ENCODE measurements around the gene ZNF407.

The ZNF407 gene

DNA sequence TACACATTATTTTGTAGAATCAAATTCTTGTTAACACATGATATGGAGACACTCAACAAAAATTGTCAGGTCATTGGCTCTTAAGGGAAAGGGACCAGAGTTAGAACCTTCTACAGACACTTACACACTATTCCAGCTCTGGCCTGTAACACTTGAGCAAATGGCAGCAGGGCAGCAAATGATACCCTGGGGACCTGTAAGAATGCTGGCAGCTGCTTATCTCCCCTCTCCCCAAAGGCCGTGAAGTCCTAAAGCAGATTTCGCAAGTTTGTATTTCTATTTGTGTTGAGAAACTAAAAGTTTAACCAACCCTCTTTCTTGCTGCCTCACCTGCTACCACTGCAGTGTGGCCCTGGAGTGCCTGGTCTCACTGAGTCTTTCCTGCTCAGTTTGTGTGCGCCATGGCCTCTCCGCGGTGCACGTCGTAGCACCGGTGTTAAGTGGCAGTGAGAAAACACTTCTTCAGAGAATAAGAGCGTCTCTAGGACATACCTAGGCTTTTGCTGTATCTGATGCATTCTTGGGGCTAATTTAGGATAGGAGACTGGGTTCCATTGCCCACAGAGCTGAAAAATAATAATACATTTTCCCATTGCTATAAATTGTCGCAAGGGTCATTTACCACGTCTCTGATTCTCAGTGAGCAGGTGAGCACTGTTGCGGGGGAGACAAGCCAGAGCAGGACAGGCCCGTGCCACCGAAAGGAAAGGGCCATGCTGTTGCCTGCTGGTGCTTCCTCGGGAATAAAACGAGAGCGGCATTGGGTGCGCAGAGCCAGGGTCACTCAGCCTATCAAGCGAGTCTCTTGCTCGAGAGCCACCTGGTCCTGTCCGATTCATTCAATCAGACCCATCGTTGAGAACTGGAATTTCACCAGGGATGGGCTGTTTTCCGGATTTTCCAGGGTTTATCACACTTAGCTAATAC is 406.4 kb downstream of the ZNF407 start:
- H3K4me2 ChIP-seq (ENCODE audit: low read depth, low read length), result no peak overlapping the region
- no peaks in the 10 kb centered on the region for H3K36me3 ChIP-seq (replicated peaks; ENCODE audit: insufficient read depth, low read length)
- H3F3A ChIP-seq (ENCODE audit: insufficient read depth, low read length), result no peaks in the 10 kb centered on the region
- H3K9me2 ChIP-seq (replicated peaks; ENCODE audit: insufficient read depth, low read length), result no peaks in the 10 kb centered on the region
- TF ChIP-seq EZH2phosphoT487 (IDR thresholded peaks at IDR 0.05; ENCODE audit: low read length), result no peak
- TF ChIP-seq, protein P1, sequence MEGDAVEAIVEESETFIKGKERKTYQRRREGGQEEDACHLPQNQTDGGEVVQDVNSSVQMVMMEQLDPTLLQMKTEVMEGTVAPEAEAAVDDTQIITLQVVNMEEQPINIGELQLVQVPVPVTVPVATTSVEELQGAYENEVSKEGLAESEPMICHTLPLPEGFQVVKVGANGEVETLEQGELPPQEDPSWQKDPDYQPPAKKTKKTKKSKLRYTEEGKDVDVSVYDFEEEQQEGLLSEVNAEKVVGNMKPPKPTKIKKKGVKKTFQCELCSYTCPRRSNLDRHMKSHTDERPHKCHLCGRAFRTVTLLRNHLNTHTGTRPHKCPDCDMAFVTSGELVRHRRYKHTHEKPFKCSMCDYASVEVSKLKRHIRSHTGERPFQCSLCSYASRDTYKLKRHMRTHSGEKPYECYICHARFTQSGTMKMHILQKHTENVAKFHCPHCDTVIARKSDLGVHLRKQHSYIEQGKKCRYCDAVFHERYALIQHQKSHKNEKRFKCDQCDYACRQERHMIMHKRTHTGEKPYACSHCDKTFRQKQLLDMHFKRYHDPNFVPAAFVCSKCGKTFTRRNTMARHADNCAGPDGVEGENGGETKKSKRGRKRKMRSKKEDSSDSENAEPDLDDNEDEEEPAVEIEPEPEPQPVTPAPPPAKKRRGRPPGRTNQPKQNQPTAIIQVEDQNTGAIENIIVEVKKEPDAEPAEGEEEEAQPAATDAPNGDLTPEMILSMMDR (IDR thresholded peaks at IDR 0.05; ENCODE audit: low read length), result no peak
- no peak for TF ChIP-seq EZH2 (optimal IDR thresholded peaks at IDR 0.05; ENCODE audit: low read depth, low read length)
- H3K27ac ChIP-seq (ENCODE audit: low read length), result no peak overlapping the region
- H3K79me2 ChIP-seq (ENCODE audit: low read length), result no peaks in the 10 kb centered on the region
- H3K27me3 ChIP-seq (replicated peaks; ENCODE audit: insufficient read depth, low read length), result no peaks in the 10 kb centered on the region
- H3K9me3 ChIP-seq (replicated peaks; ENCODE audit: insufficient read depth, low read length), result no peaks in the 10 kb centered on the region
- H3K9ac ChIP-seq (ENCODE audit: low read length), result no peak overlapping the region
- H4K20me1 ChIP-seq (ENCODE audit: insufficient read depth, low read length), result no peaks in the 10 kb centered on the region
- H2AFZ ChIP-seq (ENCODE audit: low read length), result no peak overlapping the region
- no peak overlapping the region for H3K4me3 ChIP-seq (ENCODE audit: low read length)
- DNase-seq, result no peak
- H3K4me1 ChIP-seq (ENCODE audit: low read length), result no peaks in the 10 kb centered on the region

DNA sequence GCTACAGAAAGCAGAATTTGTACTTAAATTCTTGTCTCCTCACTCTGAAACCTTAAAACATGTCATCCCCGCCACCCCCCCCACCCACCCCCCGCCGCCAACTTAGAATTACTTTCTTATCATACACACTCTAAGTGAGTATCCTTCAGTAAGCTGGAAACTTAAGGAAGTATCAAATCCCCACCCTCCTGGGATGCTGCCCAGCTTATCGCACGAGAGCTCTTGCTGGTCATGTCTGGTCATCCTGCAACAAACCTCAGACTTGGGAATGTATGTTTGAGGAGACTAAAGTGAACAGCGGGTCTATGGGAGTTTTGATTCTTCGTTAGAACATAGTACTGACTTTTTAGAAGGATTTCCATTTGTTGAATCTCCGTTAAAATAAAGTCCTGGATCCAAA is 408.0 kb downstream of the ZNF407 start:
- Histone ChIP-seq H2AFZ (ENCODE audit: low read length) (no peak overlapping the region), H3K36me3 (replicated peaks; ENCODE audit: insufficient read depth, low read length) (no peaks in the 10 kb centered on the region), H3K9me2 (replicated peaks; ENCODE audit: insufficient read depth, low read length) (no peaks in the 10 kb centered on the region), H3K4me1 (ENCODE audit: low read length) (no peaks in the 10 kb centered on the region), H3K4me3 (ENCODE audit: low read length) (no peak overlapping the region), H3K4me2 (ENCODE audit: low read depth, low read length) (no peak overlapping the region), H3K9ac (ENCODE audit: low read length) (no peak overlapping the region), H3K9me3 (replicated peaks; ENCODE audit: insufficient read depth, low read length) (no peaks in the 10 kb centered on the region), H4K20me1 (ENCODE audit: insufficient read depth, low read length) (no peaks in the 10 kb centered on the region), H3F3A (ENCODE audit: insufficient read depth, low read length) (no peaks in the 10 kb centered on the region), H3K27me3 (replicated peaks; ENCODE audit: insufficient read depth, low read length) (no peaks in the 10 kb centered on the region), H3K79me2 (ENCODE audit: low read length) (no peaks in the 10 kb centered on the region), H3K27ac (ENCODE audit: low read length) (no peak overlapping the region)
- TF ChIP-seq EZH2phosphoT487 (IDR thresholded peaks at IDR 0.05; ENCODE audit: low read length) (no peak), EZH2 (optimal IDR thresholded peaks at IDR 0.05; ENCODE audit: low read depth, low read length) (no peak)
- TF ChIP-seq, protein P1 (IDR thresholded peaks at IDR 0.05; ENCODE audit: low read length), result no peak
- DNase-seq, result no peak

DNA sequence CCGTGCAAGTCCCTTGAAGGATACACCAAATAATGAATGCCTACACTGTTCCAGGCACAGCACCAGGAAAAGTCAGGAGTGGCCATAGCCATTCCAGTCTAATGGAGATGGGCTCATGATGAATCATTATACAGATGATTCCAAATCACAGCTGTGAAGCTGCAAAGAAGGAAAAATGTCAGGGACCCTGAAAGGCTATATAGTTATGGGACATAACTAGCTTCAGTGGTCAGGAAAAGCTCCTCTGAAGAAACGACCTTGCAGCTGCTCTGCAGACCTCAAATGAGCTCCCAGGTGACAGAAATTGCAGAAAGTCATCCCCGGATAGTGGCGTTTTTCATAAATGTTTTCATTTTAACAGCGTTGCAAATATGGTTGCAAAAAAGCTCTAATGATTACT is 410.5 kb downstream of the ZNF407 start:
- no peak overlapping the region for H3K9ac ChIP-seq (ENCODE audit: low read length)

More for the DNA sequence above, 410.5 kb downstream of the ZNF407 start:
- no peaks in the 10 kb centered on the region for H3K4me1 ChIP-seq (ENCODE audit: low read length)
- no peak for DNase-seq
- no peaks in the 10 kb centered on the region for H3K9me3 ChIP-seq (replicated peaks; ENCODE audit: insufficient read depth, low read length)
- H3K4me2 ChIP-seq (ENCODE audit: low read depth, low read length), result no peak overlapping the region
- H3K79me2 ChIP-seq (ENCODE audit: low read length), result no peaks in the 10 kb centered on the region
- H3K27me3 ChIP-seq (replicated peaks; ENCODE audit: insufficient read depth, low read length), result no peaks in the 10 kb centered on the region
- H3K27ac ChIP-seq (ENCODE audit: low read length), result no peak overlapping the region
- H3K9me2 ChIP-seq (replicated peaks; ENCODE audit: insufficient read depth, low read length), result no peaks in the 10 kb centered on the region
- TF ChIP-seq, protein P1 (IDR thresholded peaks at IDR 0.05; ENCODE audit: low read length), result no peak
- no peak for TF ChIP-seq EZH2phosphoT487 (IDR thresholded peaks at IDR 0.05; ENCODE audit: low read length)
- no peak for TF ChIP-seq EZH2 (optimal IDR thresholded peaks at IDR 0.05; ENCODE audit: low read depth, low read length)
- no peaks in the 10 kb centered on the region for H3K36me3 ChIP-seq (replicated peaks; ENCODE audit: insufficient read depth, low read length)
- no peak overlapping the region for H2AFZ ChIP-seq (ENCODE audit: low read length)
- H3F3A ChIP-seq (ENCODE audit: insufficient read depth, low read length), result no peaks in the 10 kb centered on the region
- no peaks in the 10 kb centered on the region for H4K20me1 ChIP-seq (ENCODE audit: insufficient read depth, low read length)
- no peak overlapping the region for H3K4me3 ChIP-seq (ENCODE audit: low read length)

All from MM.1S (cell line).